ENCODE measurements around the gene PLA2G2D.

PLA2G2D gene

GRCh38 chr1:20102875-20103274 is 16.5 kb downstream of the PLA2G2D start:
- Histone ChIP-seq H3K27me3 (ENCODE audit: control insufficient read depth in 1 of 2, insufficient read depth in 2 of 2, low read length in 2 of 2) (peaks cover 0 to 6% of the 10 kb centered on the region in 2 donors), H3K9ac (ENCODE audit: low read depth in 1 of 2, low read length in 2 of 2) (no peak overlapping the region), H3K4me1 (ENCODE audit: control insufficient read depth in 1 of 2, insufficient read depth in 2 of 2, low read length in 2 of 2) (no peaks in the 10 kb centered on the region), H3K36me3 (ENCODE audit: control insufficient read depth in 1 of 2, insufficient read depth in 2 of 2, low read length in 2 of 2) (no peaks in the 10 kb centered on the region), H3K9me3 (ENCODE audit: control insufficient read depth in 1 of 2, low read length in 2 of 2) (no peaks in the 10 kb centered on the region), H3K27ac (ENCODE audit: low read depth, low read length) (no peak overlapping the region), H3K4me3 (ENCODE audit: low read depth in 1 of 2, low read length in 2 of 2) (no peak overlapping the region)

GRCh38 chr1:20100632-20101355 is 18.5 kb downstream of the PLA2G2D start:
- Histone ChIP-seq H3K36me3 (ENCODE audit: control insufficient read depth in 1 of 2, insufficient read depth in 2 of 2, low read length in 2 of 2) (no peaks in the 10 kb centered on the region), H3K9me3 (ENCODE audit: control insufficient read depth in 1 of 2, low read length in 2 of 2) (no peaks in the 10 kb centered on the region), H3K27me3 (ENCODE audit: control insufficient read depth in 1 of 2, insufficient read depth in 2 of 2, low read length in 2 of 2) (peaks cover 0 to 6% of the 10 kb centered on the region in 2 donors), H3K27ac (ENCODE audit: low read depth, low read length) (no peak overlapping the region), H3K4me3 (ENCODE audit: low read depth in 1 of 2, low read length in 2 of 2) (no peak overlapping the region), H3K4me1 (ENCODE audit: control insufficient read depth in 1 of 2, insufficient read depth in 2 of 2, low read length in 2 of 2) (no peaks in the 10 kb centered on the region), H3K9ac (ENCODE audit: low read depth in 1 of 2, low read length in 2 of 2) (no peak overlapping the region)

GRCh38 chr1:20099533-20099932 is 19.8 kb downstream of the PLA2G2D start:
- Histone ChIP-seq H3K36me3 (ENCODE audit: control insufficient read depth in 1 of 2, insufficient read depth in 2 of 2, low read length in 2 of 2) (no peaks in the 10 kb centered on the region), H3K4me3 (ENCODE audit: low read depth in 1 of 2, low read length in 2 of 2) (no peak overlapping the region), H3K27ac (ENCODE audit: low read depth, low read length) (no peak overlapping the region), H3K9ac (ENCODE audit: low read depth in 1 of 2, low read length in 2 of 2) (no peak overlapping the region), H3K27me3 (ENCODE audit: control insufficient read depth in 1 of 2, insufficient read depth in 2 of 2, low read length in 2 of 2) (peaks cover 0 to 6% of the 10 kb centered on the region in 2 donors), H3K4me1 (ENCODE audit: control insufficient read depth in 1 of 2, insufficient read depth in 2 of 2, low read length in 2 of 2) (no peaks in the 10 kb centered on the region), H3K9me3 (ENCODE audit: control insufficient read depth in 1 of 2, low read length in 2 of 2) (no peaks in the 10 kb centered on the region)

- Histone ChIP-seq H3K27me3 (ENCODE audit: control insufficient read depth in 1 of 2, insufficient read depth in 2 of 2, low read length in 2 of 2) (peaks cover 0 to 6% of the 10 kb centered on the region in 2 donors), H3K4me1 (ENCODE audit: control insufficient read depth in 1 of 2, insufficient read depth in 2 of 2, low read length in 2 of 2) (no peaks in the 10 kb centered on the region), H3K9ac (ENCODE audit: low read depth in 1 of 2, low read length in 2 of 2) (no peak overlapping the region), H3K27ac (ENCODE audit: low read depth, low read length) (no peak overlapping the region), H3K36me3 (ENCODE audit: control insufficient read depth in 1 of 2, insufficient read depth in 2 of 2, low read length in 2 of 2) (no peaks in the 10 kb centered on the region), H3K4me3 (ENCODE audit: low read depth in 1 of 2, low read length in 2 of 2) (no peak overlapping the region), H3K9me3 (ENCODE audit: control insufficient read depth in 1 of 2, low read length in 2 of 2) (no peaks in the 10 kb centered on the region)
Measured at GRCh38 chr1:20096840-20097447, 22.4 kb downstream of the PLA2G2D start.

- H3K36me3 ChIP-seq (ENCODE audit: control insufficient read depth in 1 of 2, insufficient read depth in 2 of 2, low read length in 2 of 2): no peaks in the 10 kb centered on the region
- H3K27ac ChIP-seq (ENCODE audit: low read depth, low read length): no peak overlapping the region
- no peaks in the 10 kb centered on the region for H3K4me1 ChIP-seq (ENCODE audit: control insufficient read depth in 1 of 2, insufficient read depth in 2 of 2, low read length in 2 of 2)
- no peak overlapping the region for H3K4me3 ChIP-seq (ENCODE audit: low read depth in 1 of 2, low read length in 2 of 2)
- H3K27me3 ChIP-seq (ENCODE audit: control insufficient read depth in 1 of 2, insufficient read depth in 2 of 2, low read length in 2 of 2): peaks cover 0 to 6% of the 10 kb centered on the region in 2 donors
- no peak overlapping the region for H3K9ac ChIP-seq (ENCODE audit: low read depth in 1 of 2, low read length in 2 of 2)
- H3K9me3 ChIP-seq (ENCODE audit: control insufficient read depth in 1 of 2, low read length in 2 of 2): no peaks in the 10 kb centered on the region
Measured at GRCh38 chr1:20095564-20096434, 23.5 kb downstream of the PLA2G2D start.

- Histone ChIP-seq H3K9ac (ENCODE audit: low read depth in 1 of 2, low read length in 2 of 2) (no peak overlapping the region), H3K27ac (ENCODE audit: low read depth, low read length) (no peak overlapping the region), H3K9me3 (ENCODE audit: control insufficient read depth in 1 of 2, low read length in 2 of 2) (no peaks in the 10 kb centered on the region), H3K27me3 (ENCODE audit: control insufficient read depth in 1 of 2, insufficient read depth in 2 of 2, low read length in 2 of 2) (no peaks in the 10 kb centered on the region), H3K4me3 (ENCODE audit: low read depth in 1 of 2, low read length in 2 of 2) (no peak overlapping the region), H3K36me3 (ENCODE audit: control insufficient read depth in 1 of 2, insufficient read depth in 2 of 2, low read length in 2 of 2) (no peaks in the 10 kb centered on the region), H3K4me1 (ENCODE audit: control insufficient read depth in 1 of 2, insufficient read depth in 2 of 2, low read length in 2 of 2) (no peaks in the 10 kb centered on the region)
Measured at GRCh38 chr1:20093940-20094391, 25.4 kb downstream of the PLA2G2D start.

GRCh38 chr1:20093303-20093702 is 26.0 kb downstream of the PLA2G2D start:
- no peaks in the 10 kb centered on the region for H3K27me3 ChIP-seq (ENCODE audit: control insufficient read depth in 1 of 2, insufficient read depth in 2 of 2, low read length in 2 of 2)
- no peak overlapping the region for H3K27ac ChIP-seq (ENCODE audit: low read depth, low read length)
- no peaks in the 10 kb centered on the region for H3K4me1 ChIP-seq (ENCODE audit: control insufficient read depth in 1 of 2, insufficient read depth in 2 of 2, low read length in 2 of 2)
- H3K9me3 ChIP-seq (ENCODE audit: control insufficient read depth in 1 of 2, low read length in 2 of 2): no peaks in the 10 kb centered on the region
- no peak overlapping the region for H3K4me3 ChIP-seq (ENCODE audit: low read depth in 1 of 2, low read length in 2 of 2)
- H3K9ac ChIP-seq (ENCODE audit: low read depth in 1 of 2, low read length in 2 of 2): no peak overlapping the region
- H3K36me3 ChIP-seq (ENCODE audit: control insufficient read depth in 1 of 2, insufficient read depth in 2 of 2, low read length in 2 of 2): no peaks in the 10 kb centered on the region

GRCh38 chr1:20090641-20091040 is 28.7 kb downstream of the PLA2G2D start:
- Histone ChIP-seq H3K4me1 (ENCODE audit: control insufficient read depth in 1 of 2, insufficient read depth in 2 of 2, low read length in 2 of 2) (no peaks in the 10 kb centered on the region), H3K27ac (ENCODE audit: low read depth, low read length) (no peak overlapping the region), H3K27me3 (ENCODE audit: control insufficient read depth in 1 of 2, insufficient read depth in 2 of 2, low read length in 2 of 2) (no peaks in the 10 kb centered on the region), H3K9ac (ENCODE audit: low read depth in 1 of 2, low read length in 2 of 2) (no peak overlapping the region), H3K9me3 (ENCODE audit: control insufficient read depth in 1 of 2, low read length in 2 of 2) (no peaks in the 10 kb centered on the region), H3K36me3 (ENCODE audit: control insufficient read depth in 1 of 2, insufficient read depth in 2 of 2, low read length in 2 of 2) (no peaks in the 10 kb centered on the region), H3K4me3 (ENCODE audit: low read depth in 1 of 2, low read length in 2 of 2) (no peak overlapping the region)

- Histone ChIP-seq H3K9ac (ENCODE audit: low read depth in 1 of 2, low read length in 2 of 2) (no peak overlapping the region), H3K27ac (ENCODE audit: low read depth, low read length) (no peak overlapping the region), H3K4me3 (ENCODE audit: low read depth in 1 of 2, low read length in 2 of 2) (no peak overlapping the region), H3K9me3 (ENCODE audit: control insufficient read depth in 1 of 2, low read length in 2 of 2) (no peaks in the 10 kb centered on the region), H3K4me1 (ENCODE audit: control insufficient read depth in 1 of 2, insufficient read depth in 2 of 2, low read length in 2 of 2) (no peaks in the 10 kb centered on the region), H3K36me3 (ENCODE audit: control insufficient read depth in 1 of 2, insufficient read depth in 2 of 2, low read length in 2 of 2) (no peaks in the 10 kb centered on the region), H3K27me3 (ENCODE audit: control insufficient read depth in 1 of 2, insufficient read depth in 2 of 2, low read length in 2 of 2) (no peaks in the 10 kb centered on the region)
Measured at GRCh38 chr1:20090119-20090518, 29.2 kb downstream of the PLA2G2D start.
